ENCODE measurements around the gene UVRAG.

- TF ChIP-seq MXI1 (IDR thresholded peaks at IDR 0.05; ENCODE audit: borderline replicate concordance, low read depth, low read length) (no peak), BHLHE40 (IDR thresholded peaks at IDR 0.05; ENCODE audit: low read depth, low read length) (no peak), POLR2A (IDR thresholded peaks at IDR 0.05; ENCODE audit: low read depth, low read length) (no peak), NFE2L2 (IDR thresholded peaks at IDR 0.05; ENCODE audit: low read depth, low read length) (no peak), RFX5 (IDR thresholded peaks at IDR 0.05; ENCODE audit: low read depth, low read length) (no peak), RAD21 (IDR thresholded peaks at IDR 0.05; ENCODE audit: low read length) (no peak), MAFK (IDR thresholded peaks at IDR 0.05; ENCODE audit: low read depth, low read length) (no peak), SMC3 (IDR thresholded peaks at IDR 0.05; ENCODE audit: low read depth, low read length) (no peak), RCOR1 (IDR thresholded peaks at IDR 0.05; ENCODE audit: insufficient replicate concordance, low read length) (no peak), ELK1 (IDR thresholded peaks at IDR 0.05; ENCODE audit: borderline replicate concordance, low read depth, low read length) (no peak)
- TF ChIP-seq, protein P1, sequence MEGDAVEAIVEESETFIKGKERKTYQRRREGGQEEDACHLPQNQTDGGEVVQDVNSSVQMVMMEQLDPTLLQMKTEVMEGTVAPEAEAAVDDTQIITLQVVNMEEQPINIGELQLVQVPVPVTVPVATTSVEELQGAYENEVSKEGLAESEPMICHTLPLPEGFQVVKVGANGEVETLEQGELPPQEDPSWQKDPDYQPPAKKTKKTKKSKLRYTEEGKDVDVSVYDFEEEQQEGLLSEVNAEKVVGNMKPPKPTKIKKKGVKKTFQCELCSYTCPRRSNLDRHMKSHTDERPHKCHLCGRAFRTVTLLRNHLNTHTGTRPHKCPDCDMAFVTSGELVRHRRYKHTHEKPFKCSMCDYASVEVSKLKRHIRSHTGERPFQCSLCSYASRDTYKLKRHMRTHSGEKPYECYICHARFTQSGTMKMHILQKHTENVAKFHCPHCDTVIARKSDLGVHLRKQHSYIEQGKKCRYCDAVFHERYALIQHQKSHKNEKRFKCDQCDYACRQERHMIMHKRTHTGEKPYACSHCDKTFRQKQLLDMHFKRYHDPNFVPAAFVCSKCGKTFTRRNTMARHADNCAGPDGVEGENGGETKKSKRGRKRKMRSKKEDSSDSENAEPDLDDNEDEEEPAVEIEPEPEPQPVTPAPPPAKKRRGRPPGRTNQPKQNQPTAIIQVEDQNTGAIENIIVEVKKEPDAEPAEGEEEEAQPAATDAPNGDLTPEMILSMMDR (conservative IDR thresholded peaks at IDR 0.05; ENCODE audit: low read depth, low read length), result no peak
- TF ChIP-seq, protein P2, sequence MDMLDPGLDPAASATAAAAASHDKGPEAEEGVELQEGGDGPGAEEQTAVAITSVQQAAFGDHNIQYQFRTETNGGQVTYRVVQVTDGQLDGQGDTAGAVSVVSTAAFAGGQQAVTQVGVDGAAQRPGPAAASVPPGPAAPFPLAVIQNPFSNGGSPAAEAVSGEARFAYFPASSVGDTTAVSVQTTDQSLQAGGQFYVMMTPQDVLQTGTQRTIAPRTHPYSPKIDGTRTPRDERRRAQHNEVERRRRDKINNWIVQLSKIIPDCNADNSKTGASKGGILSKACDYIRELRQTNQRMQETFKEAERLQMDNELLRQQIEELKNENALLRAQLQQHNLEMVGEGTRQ (IDR thresholded peaks at IDR 0.05; ENCODE audit: low read depth, low read length), result no peak
Observed at GRCh38 chr11:75795276-75796090, 19.5 kb upstream of the UVRAG start.

Measured in IMR-90 (cell line).